Dendritic cell treated with granulocyte-macrophage colony-stimulating factor and Interleukin-4, amounts not matched to agents 40 ng/mL and 50 ng/mL, for 4 days (primary cell): Measurements from ENCODE around the gene CTCF.

ENCODE experiments used
- H3K27ac Mint-ChIP-seq: one replicate; pipeline ENCODE4 v1.8.0; 2022; ENCODE audit warnings: mild to moderate bottlenecking, mixed read lengths
- H3K27me3 Mint-ChIP-seq: one replicate; pipeline ENCODE4 v1.8.0; 2022; ENCODE audit warnings: mild to moderate bottlenecking, mixed read lengths
- H3K36me3 Mint-ChIP-seq: one replicate; pipeline ENCODE4 v1.8.0; 2022; ENCODE audit warnings: low read depth, mixed read lengths
- H3K4me1 Mint-ChIP-seq: one replicate; pipeline ENCODE4 v1.8.0; 2022; ENCODE audit warnings: low read depth, mixed read lengths
- H3K4me3 Mint-ChIP-seq: one replicate; pipeline ENCODE4 v1.8.0; 2022; ENCODE audit warnings: mild to moderate bottlenecking, moderate library complexity, mixed read lengths
- H3K9me3 Mint-ChIP-seq: one replicate; pipeline ENCODE4 v1.8.0; 2022; ENCODE audit warnings: mixed read lengths
- intact Hi-C: fragments of 100-400 bp; cut with micrococcal nuclease; formaldehyde crosslinking; loops from one replicate; pipeline ENCODE4 v1.15.0; 2022

The CTCF gene

DNA sequence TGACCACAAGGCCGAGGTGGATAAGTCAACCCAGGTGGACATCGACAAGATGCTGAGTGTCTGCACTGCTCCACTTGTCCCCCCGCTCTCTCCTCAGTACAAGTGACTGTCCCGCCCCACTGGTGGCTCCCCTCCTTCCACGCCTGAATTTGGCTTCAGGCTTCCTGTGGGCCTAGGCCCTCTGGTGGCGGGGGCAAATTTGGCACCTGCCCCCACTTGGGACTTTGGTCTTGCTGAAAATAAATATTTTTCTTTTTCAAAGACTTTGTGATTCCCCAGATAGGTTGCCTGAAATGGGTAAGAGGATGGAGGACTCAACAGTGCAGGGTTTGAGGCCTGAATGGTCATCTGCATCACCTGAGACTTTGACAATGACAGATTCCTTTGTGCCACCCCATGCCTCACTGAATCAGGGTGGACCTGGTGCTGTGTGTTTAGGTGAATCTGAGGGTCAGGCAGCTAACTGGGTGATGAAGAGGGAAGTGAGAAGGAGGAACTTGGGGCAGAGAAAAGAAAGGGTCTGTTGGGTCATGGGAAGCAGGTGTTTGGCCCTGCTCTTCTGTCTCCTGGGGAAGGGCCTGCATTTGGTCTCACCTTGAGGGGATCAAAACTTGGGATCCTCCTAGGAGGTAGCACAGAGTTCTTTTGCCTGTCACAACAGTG, 106.3 kb downstream of the CTCF start:
- Mint-ChIP-seq H3K27ac (peak overlapping the region; percentile 96), H3K4me1 (peaks cover 63% of the 10 kb centered on the region), H3K27me3 (no peaks in the 10 kb centered on the region), H3K9me3 (no peaks in the 10 kb centered on the region), H3K36me3 (peaks cover 28% of the 10 kb centered on the region), H3K4me3 (no peak overlapping the region)
- intact Hi-C loops, result loop anchor here (1.0 kb wide), 1 partner anchor 147 kb away; no protein-coding TSS in a partner anchor

DNA sequence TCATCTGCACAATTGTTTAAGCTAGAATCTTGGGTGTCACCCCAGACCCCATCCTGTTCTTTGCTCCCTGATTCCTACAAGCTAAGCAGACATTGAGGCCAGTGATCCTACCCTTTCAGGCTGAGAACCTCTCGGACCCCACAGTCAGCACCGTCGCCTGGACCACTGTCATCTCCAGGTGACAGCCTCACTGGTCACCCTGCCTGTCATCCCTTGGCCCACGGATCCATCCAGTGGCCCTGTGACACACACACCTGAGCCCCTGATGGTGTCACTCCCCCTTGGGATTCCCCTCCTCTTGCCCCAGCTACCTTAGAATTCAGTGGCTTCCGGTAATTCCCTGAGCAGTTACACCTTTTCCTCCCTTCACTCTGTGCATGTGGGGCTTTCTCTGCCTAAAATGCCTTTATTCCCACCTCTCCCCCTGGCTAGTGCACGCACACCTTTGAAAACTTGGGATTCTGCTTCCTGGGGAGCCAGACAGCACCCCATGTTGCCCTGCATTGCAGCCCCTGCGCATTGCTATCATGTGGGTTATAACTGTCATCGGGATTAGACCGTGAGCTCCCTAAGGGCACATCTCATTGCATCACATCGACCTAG, 107.3 kb downstream of the CTCF start:
- Mint-ChIP-seq H3K27me3 (no peaks in the 10 kb centered on the region), H3K4me1 (peaks cover 63% of the 10 kb centered on the region), H3K4me3 (no peak overlapping the region), H3K36me3 (peaks cover 19% of the 10 kb centered on the region), H3K27ac (no peak overlapping the region), H3K9me3 (no peaks in the 10 kb centered on the region)
- intact Hi-C loops, result loop anchor here (5.0 kb wide), 1 partner anchor 373 kb away; no protein-coding TSS in a partner anchor

DNA sequence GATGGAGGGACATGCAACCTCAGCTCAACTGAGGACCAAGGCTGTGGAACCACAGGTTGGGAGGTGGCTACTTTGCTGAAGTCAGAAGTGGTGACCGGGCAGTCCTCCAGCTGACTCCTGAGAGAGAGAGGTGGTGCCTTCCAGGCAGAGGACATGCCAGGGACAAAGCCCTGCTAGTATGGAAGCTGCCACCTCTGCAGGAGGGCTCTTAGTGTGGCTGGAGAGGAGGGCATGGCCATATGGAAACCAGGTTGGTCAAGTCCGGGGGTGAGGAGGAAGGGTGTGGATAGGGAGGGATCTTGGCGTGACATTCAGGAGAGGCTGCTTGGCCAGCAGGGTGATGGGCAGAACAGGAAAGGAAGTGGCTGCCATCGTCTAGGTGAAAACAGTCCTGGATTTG, 110.0 kb downstream of the CTCF start:
- peaks cover 14% of the 10 kb centered on the region for H3K36me3 Mint-ChIP-seq
- peaks cover 61% of the 10 kb centered on the region for H3K4me1 Mint-ChIP-seq
- intact Hi-C loops, result loop anchor here (2.0 to 5.0 kb wide), 3 partner anchors 134 to 370 kb away; partner anchors contain the start of genes RANBP10 and TSNAXIP1

GRCh38 chr16:67672739-67673662, 110.7 kb downstream of the CTCF start:
- H3K27ac Mint-ChIP-seq, result peak overlapping the region; percentile 88
- peaks cover 18% of the 10 kb centered on the region for H3K36me3 Mint-ChIP-seq
- H3K4me3 Mint-ChIP-seq, result no peak overlapping the region
- no peaks in the 10 kb centered on the region for H3K27me3 Mint-ChIP-seq
- no peaks in the 10 kb centered on the region for H3K9me3 Mint-ChIP-seq
- intact Hi-C loops, result loop anchor here (1.0 to 5.0 kb wide), 4 partner anchors 134 to 369 kb away; partner anchors contain the start of genes RANBP10 and TSNAXIP1
- peaks cover 54% of the 10 kb centered on the region for H3K4me1 Mint-ChIP-seq

More for the DNA sequence above, 110.0 kb downstream of the CTCF start:
- Mint-ChIP-seq H3K27me3 (no peaks in the 10 kb centered on the region), H3K4me3 (no peak overlapping the region), H3K27ac (peak overlapping the region; percentile 88), H3K9me3 (no peaks in the 10 kb centered on the region)

DNA sequence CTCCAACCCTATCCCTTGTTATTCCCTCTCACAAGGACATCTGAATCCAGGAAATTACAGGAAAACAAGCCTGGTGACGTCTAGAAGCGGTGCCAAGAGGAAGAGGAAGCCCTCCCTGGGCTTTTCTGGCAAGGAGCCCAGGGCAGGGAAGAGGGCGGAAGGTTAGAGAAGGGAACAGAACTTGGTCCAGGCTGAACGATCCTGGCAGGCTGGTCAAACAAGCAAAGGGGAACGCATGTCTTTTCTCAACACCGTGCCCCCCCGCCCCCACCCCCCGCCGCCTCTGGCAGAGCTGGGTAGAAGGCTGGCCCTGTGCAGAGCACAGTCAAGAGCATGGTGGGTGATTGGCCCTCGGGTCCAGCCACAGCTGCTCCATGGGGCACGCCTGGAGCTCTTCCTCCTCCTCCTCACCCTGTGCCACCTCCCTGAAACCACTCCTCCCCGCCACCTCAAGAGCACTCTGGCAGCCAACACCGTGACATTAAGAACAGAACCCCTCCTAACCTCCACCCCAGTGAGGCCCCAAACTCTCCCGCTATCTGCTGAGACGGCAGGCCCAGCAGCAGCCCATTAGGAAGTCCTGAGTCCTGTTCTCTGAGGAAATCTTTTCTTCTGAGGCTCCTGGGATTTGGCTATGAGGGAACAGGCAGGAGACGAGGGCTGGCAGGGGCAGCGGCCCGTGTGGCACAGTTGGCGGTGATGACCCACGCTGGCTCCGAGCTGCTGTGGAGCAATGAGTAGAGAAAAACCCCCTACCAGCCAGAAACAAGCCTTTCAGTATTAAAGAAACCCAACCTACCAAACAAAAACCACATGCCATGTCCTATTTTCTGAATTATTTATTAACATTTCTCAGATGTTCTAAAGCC, 111.6 kb downstream of the CTCF start:
- Mint-ChIP-seq H3K27me3 (no peaks in the 10 kb centered on the region), H3K9me3 (no peaks in the 10 kb centered on the region), H3K27ac (peak overlapping the region; percentile 88), H3K36me3 (peaks cover 18% of the 10 kb centered on the region), H3K4me1 (peaks cover 44% of the 10 kb centered on the region), H3K4me3 (peak overlapping the region; percentile 56)
- intact Hi-C loops, result loop anchor here (1.0 to 5.0 kb wide), 4 partner anchors 133 to 368 kb away; partner anchors contain the start of genes RANBP10 and TSNAXIP1

DNA sequence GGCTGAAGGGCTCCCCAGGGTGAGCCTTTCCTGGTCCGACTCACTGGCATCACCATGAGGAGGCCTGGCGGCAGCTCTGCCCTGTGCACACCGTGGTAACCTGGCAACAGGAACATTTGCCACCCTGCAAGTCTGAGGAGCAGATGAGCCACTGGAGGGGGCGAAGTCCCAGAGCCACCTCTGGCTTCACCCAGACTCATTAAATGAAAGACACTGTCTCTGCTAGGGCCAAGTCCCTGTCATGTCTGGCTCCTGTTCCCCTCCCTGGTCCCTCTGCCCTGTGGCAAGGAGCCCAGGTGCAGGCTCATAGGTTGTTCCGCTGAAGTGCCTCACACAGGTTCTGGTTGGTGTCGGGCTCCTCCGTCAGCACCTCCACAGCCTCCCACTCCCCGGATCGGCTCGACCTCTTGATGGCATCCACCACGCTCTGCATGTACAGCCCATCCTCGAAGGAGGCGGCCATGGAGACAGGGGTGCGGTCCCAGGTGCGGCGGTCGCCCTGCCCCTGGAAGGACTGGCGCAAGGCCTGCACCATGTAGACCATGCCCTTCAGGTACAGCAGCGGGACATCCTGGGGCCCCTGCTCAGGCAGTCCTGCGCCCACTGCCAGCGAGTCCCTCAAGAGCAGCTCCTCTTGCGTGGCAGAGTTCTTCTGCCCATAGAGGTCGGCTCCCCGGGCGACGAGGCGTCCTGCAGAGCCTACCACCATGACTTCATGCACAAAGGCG, 112.7 kb downstream of the CTCF start:
- Mint-ChIP-seq H3K4me3 (no peak overlapping the region), H3K36me3 (peaks cover 21% of the 10 kb centered on the region), H3K27ac (peak overlapping the region; percentile 88), H3K4me1 (peaks cover 38% of the 10 kb centered on the region), H3K9me3 (no peaks in the 10 kb centered on the region), H3K27me3 (no peaks in the 10 kb centered on the region)
- intact Hi-C loops, result loop anchor here (5.0 kb wide), 2 partner anchors 42 to 367 kb away; partner anchors contain the start of gene GFOD2

DNA sequence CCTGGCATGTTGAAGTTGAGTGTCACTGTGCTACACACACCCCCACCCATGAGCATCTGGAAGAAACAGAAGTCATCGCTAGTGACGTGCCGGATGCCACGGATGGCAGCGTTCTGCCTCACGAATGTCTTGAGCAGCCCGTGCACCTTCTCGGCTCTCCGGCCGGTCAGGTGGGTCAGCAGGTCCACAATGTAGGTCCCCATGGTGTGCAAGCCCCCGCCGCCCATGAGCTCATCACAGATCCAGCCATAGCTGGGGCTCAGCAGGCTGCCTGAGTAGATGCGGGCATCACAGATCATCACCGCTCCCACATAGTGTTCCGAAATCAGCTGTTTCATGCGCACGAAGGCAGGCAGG, 113.2 kb downstream of the CTCF start:
- Mint-ChIP-seq H3K4me3 (no peak overlapping the region), H3K4me1 (peaks cover 38% of the 10 kb centered on the region), H3K27me3 (no peaks in the 10 kb centered on the region), H3K27ac (peak overlapping the region; percentile 88), H3K36me3 (peaks cover 27% of the 10 kb centered on the region), H3K9me3 (no peaks in the 10 kb centered on the region)
- intact Hi-C loops, result loop anchor here (5.0 kb wide), 1 partner anchor 42 kb away; the partner anchor contains the start of gene GFOD2

- H3K9me3 Mint-ChIP-seq, result no peaks in the 10 kb centered on the region
- H3K4me3 Mint-ChIP-seq, result no peak overlapping the region
- no peak overlapping the region for H3K27ac Mint-ChIP-seq
- H3K36me3 Mint-ChIP-seq, result peaks cover 31% of the 10 kb centered on the region
- peaks cover 38% of the 10 kb centered on the region for H3K4me1 Mint-ChIP-seq
- intact Hi-C loops, result loop anchor here (5.0 kb wide), 1 partner anchor 41 kb away; the partner anchor contains the start of gene GFOD2
- H3K27me3 Mint-ChIP-seq, result no peaks in the 10 kb centered on the region
Measured at GRCh38 chr16:67675999-67676398, 113.7 kb downstream of the CTCF start.

- Mint-ChIP-seq H3K4me3 (no peak overlapping the region), H3K27me3 (no peaks in the 10 kb centered on the region), H3K36me3 (peaks cover 36% of the 10 kb centered on the region), H3K4me1 (peaks cover 38% of the 10 kb centered on the region), H3K9me3 (no peaks in the 10 kb centered on the region), H3K27ac (no peak overlapping the region)
- intact Hi-C loops, result loop anchor here (5.0 kb wide), 1 partner anchor 41 kb away; the partner anchor contains the start of gene GFOD2
Measured at GRCh38 chr16:67676516-67676915, 114.2 kb downstream of the CTCF start.

DNA sequence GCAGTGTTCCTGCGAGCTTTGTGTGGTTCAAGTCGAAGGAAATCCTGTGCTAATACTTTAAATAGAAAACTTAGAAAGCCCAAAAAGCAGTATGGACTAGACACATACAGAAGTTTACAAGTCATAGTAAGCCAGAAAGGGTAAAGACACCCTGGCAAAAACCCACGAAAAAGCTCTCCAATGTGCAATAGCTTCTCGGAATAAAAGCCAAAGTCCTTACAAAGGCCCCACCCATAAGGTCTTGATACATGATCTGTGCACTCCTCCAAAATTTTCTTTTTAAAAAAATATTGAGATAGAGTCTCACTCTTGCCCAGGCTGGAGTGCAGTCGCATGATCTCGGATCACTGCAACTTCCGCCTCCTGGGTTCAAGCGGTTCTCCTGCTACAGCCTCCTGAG, 114.6 kb downstream of the CTCF start:
- H3K27me3 Mint-ChIP-seq, result no peaks in the 10 kb centered on the region
- intact Hi-C loops, result loop anchor here (5.0 kb wide), 1 partner anchor 40 kb away; the partner anchor contains the start of gene GFOD2
- H3K4me3 Mint-ChIP-seq, result no peak overlapping the region
- peaks cover 38% of the 10 kb centered on the region for H3K4me1 Mint-ChIP-seq
- H3K36me3 Mint-ChIP-seq, result peaks cover 37% of the 10 kb centered on the region
- no peak overlapping the region for H3K27ac Mint-ChIP-seq
- H3K9me3 Mint-ChIP-seq, result no peaks in the 10 kb centered on the region

GRCh38 chr16:67677712-67678111, 115.4 kb downstream of the CTCF start:
- no peaks in the 10 kb centered on the region for H3K9me3 Mint-ChIP-seq
- peaks cover 45% of the 10 kb centered on the region for H3K36me3 Mint-ChIP-seq
- no peak overlapping the region for H3K4me3 Mint-ChIP-seq
- intact Hi-C loops, result loop anchor here (5.0 kb wide), 1 partner anchor 40 kb away; the partner anchor contains the start of gene GFOD2
- H3K27ac Mint-ChIP-seq, result no peak overlapping the region
- H3K4me1 Mint-ChIP-seq, result peaks cover 32% of the 10 kb centered on the region
- H3K27me3 Mint-ChIP-seq, result no peaks in the 10 kb centered on the region

- Mint-ChIP-seq H3K27ac (no peak overlapping the region), H3K4me1 (peaks cover 24% of the 10 kb centered on the region), H3K4me3 (no peak overlapping the region), H3K27me3 (no peaks in the 10 kb centered on the region), H3K36me3 (peaks cover 52% of the 10 kb centered on the region), H3K9me3 (no peaks in the 10 kb centered on the region)
- intact Hi-C loops, result loop anchor here (5.0 kb wide), 1 partner anchor 39 kb away; the partner anchor contains the start of gene GFOD2
Measured at GRCh38 chr16:67678354-67679023, 116.2 kb downstream of the CTCF start.
